ACHN (cell line): ENCODE results near the gene AXIN2.
"Not testable (repeated sequence)": the region's sequence is repeated elsewhere in the genome, so short reads cannot be mapped to it uniquely, and the experiment has no call there.

Experiments
- DNase-seq: peaks from one replicate; pipeline ENCODE4 v3.0.0-alpha.2; 2015
- in situ Hi-C: cut with HindIII; loops from 2 replicates; pipeline ENCODE4 v1.10.0; 2017; ENCODE audit warnings: low sequenced_read_pairs, low pct_ligation_motif_present, low pct_unique_long_range_greater_than_20kb

AXIN2 gene

GRCh38 chr17:65527857-65528591 is 33.4 kb downstream of the AXIN2 start:
- no peak for DNase-seq
- in situ Hi-C loops: no loop called here

- in situ Hi-C loops: no loop called here
- DNase-seq: no peak
These were observed 34.1 kb downstream of the AXIN2 start for GRCh38 chr17:65527381-65527780.

GRCh38 chr17:65526854-65527253 is 34.6 kb downstream of the AXIN2 start:
- in situ Hi-C loops, DNase-seq: not testable (repeated sequence)

- in situ Hi-C loops: no loop called here
- DNase-seq: no peak
These were observed 37.4 kb downstream of the AXIN2 start for GRCh38 chr17:65523853-65524664.

GRCh38 chr17:65523411-65523810 is 38.0 kb downstream of the AXIN2 start:
- in situ Hi-C loops: no loop called here
- DNase-seq: no peak

GRCh38 chr17:65522751-65523404 is 38.6 kb downstream of the AXIN2 start:
- DNase-seq: no peak
- in situ Hi-C loops: no loop called here

- no peak for DNase-seq
- in situ Hi-C loops: no loop called here
These were observed 42.0 kb downstream of the AXIN2 start for GRCh38 chr17:65519462-65519861.

- no peak for DNase-seq
- in situ Hi-C loops: no loop called here
These were observed 43.2 kb downstream of the AXIN2 start for GRCh38 chr17:65518256-65518655.

- no peak for DNase-seq
- in situ Hi-C loops: no loop called here
These were observed 45.2 kb downstream of the AXIN2 start for GRCh38 chr17:65515959-65516948.

- in situ Hi-C loops: no loop called here
- DNase-seq: no peak
These were observed 45.9 kb downstream of the AXIN2 start for GRCh38 chr17:65515512-65515911.

GRCh38 chr17:65514541-65514940 is 46.9 kb downstream of the AXIN2 start:
- in situ Hi-C loops: no loop called here
- DNase-seq: no peak

GRCh38 chr17:65514082-65514481 is 47.4 kb downstream of the AXIN2 start:
- in situ Hi-C loops: no loop called here
- DNase-seq: no peak

- in situ Hi-C loops: no loop called here
- no peak for DNase-seq
These were observed 50.1 kb downstream of the AXIN2 start for GRCh38 chr17:65511316-65511715.

- no peak for DNase-seq
- in situ Hi-C loops: no loop called here
These were observed 52.4 kb downstream of the AXIN2 start for GRCh38 chr17:65509032-65509431.

GRCh38 chr17:65504673-65505072 is 56.8 kb downstream of the AXIN2 start:
- DNase-seq, in situ Hi-C loops: not testable (repeated sequence)

- no peak for DNase-seq
- in situ Hi-C loops: no loop called here
These were observed 57.3 kb downstream of the AXIN2 start for GRCh38 chr17:65504141-65504540.

GRCh38 chr17:65503557-65503956 is 57.9 kb downstream of the AXIN2 start:
- in situ Hi-C loops: no loop called here
- DNase-seq: no peak

GRCh38 chr17:65498816-65499215 is 62.6 kb downstream of the AXIN2 start:
- DNase-seq: no peak
- in situ Hi-C loops: no loop called here
